22Rv1 (cell line): ENCODE measurements around the gene SMPDL3A.

Source experiments
- H3K27ac ChIP-seq: fragments of 450-650 bp; 2 replicates; pipeline ENCODE4 v1.5.1; 2017
- CTCF ChIP-seq: fragments of 450-650 bp; IDR thresholded peaks from 2 replicates; pipeline ENCODE4 v1.5.1; 2017; ENCODE audit warnings: mild to moderate bottlenecking
- ZFX ChIP-seq: fragments of 450-650 bp; IDR thresholded peaks from 2 replicates; pipeline ENCODE4 v1.6.1; 2017; ENCODE audit warnings: antibody characterized with exemption, borderline replicate concordance

SMPDL3A gene

GRCh38 chr6:122788663-122789181 is 336 bp upstream of the SMPDL3A start:
- TF ChIP-seq ZFX (no peak), CTCF (no peak)
- peak overlapping the region; percentile 97 for H3K27ac ChIP-seq

GRCh38 chr6:122790028-122790422 is 967 bp downstream of the SMPDL3A start:
- no peak for TF ChIP-seq ZFX
- no peak for TF ChIP-seq CTCF
- peak overlapping the region; percentile 97 for H3K27ac ChIP-seq

- no peak for TF ChIP-seq ZFX
- peak overlapping the region; percentile 97 for H3K27ac ChIP-seq
Observed at GRCh38 chr6:122790423-122791309, 1.6 kb downstream of the SMPDL3A start.

GRCh38 chr6:122791310-122791679 is 2.2 kb downstream of the SMPDL3A start:
- peak overlapping the region; percentile 97 for H3K27ac ChIP-seq
- TF ChIP-seq ZFX = no peak
- no peak for TF ChIP-seq CTCF

- H3K27ac ChIP-seq = peak overlapping the region; percentile 97
- TF ChIP-seq CTCF (no peak), ZFX (no peak)
Observed at GRCh38 chr6:122792766-122793165, 3.7 kb downstream of the SMPDL3A start.

- peak overlapping the region; percentile 78 for H3K27ac ChIP-seq
- TF ChIP-seq ZFX (no peak), CTCF (no peak)
Observed at GRCh38 chr6:122797537-122797936, 8.5 kb downstream of the SMPDL3A start.

GRCh38 chr6:122798099-122798641 is 9.1 kb downstream of the SMPDL3A start:
- TF ChIP-seq CTCF = no peak
- TF ChIP-seq ZFX = no peak
- peak overlapping the region; percentile 78 for H3K27ac ChIP-seq
